Stimulated activated CD4-positive, alpha-beta T cell treated with anti-CD3 and anti-CD28 coated beads, Interleukin-15, amount 100 ng/mL, for 48 hours (primary cell): ENCODE measurements around the gene GPC5.
"Not testable (repeated sequence)": the region's sequence is repeated elsewhere in the genome, so short reads cannot be mapped to it uniquely, and the experiment has no call there.

ENCODE experiments used
- DNase-seq, 2 donors: peaks; one replicate each; pipeline ENCODE4 v3.0.0-alpha.2; 2020; ENCODE audit warnings: low read depth in 2 of 2

GPC5 gene

DNA sequence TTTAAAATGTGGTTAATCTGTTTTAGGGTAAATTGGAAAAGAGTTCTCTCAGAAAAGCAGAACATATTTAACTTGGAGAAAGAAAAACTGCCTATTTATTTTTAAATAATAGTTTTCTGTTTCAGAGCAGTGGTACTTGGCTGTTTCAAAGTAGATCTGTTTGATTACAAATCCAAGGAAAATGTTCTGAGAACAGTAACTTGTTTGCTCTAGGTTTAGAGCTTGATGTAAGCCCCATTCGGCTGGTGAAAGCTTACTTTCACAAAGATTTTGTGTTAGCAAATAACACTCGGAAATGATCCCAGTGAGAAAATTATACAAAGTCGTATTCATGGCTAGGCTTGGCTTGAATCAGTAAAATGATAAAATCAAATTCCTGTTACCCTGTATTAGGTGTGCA is 1432.4 kb downstream of the GPC5 start:
- no peak for DNase-seq

DNA sequence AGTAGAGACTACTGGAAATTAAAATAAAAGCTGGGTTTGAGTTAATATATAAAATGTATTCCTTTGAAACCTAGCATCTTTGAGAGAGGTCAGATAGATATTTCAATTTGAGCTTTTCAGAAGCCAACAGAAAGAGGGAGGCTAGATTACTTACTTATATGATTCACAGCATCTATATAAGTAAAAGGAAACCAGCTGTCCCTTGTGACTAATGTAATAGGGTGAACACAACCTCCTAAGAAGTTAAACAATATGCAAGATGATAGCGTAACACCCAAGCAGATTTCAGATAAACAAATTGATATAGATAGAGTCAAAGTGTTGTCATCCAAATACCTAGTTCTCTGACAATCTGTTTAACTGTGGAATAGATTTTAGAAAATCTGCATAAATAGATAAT is 1434.7 kb downstream of the GPC5 start:
- DNase-seq: no peak

DNA sequence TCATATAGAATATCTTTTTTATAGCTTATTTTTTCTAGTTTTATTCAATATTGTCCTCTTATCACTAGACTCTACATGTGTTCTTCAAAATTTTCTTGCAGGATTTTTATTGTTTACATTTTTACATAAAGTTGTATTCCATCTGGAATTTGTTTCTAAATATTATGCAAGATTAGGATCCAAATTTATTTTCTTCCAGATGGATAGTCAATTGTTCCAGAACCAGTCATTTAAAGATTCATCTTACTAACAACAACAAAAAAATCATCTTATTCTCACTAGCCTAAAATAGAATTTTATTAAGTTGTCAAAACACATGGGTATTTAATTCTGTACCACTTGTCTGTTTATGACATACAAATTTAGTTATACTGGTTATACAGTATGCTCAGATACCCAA is 1437.8 kb downstream of the GPC5 start:
- DNase-seq: no peak

DNA sequence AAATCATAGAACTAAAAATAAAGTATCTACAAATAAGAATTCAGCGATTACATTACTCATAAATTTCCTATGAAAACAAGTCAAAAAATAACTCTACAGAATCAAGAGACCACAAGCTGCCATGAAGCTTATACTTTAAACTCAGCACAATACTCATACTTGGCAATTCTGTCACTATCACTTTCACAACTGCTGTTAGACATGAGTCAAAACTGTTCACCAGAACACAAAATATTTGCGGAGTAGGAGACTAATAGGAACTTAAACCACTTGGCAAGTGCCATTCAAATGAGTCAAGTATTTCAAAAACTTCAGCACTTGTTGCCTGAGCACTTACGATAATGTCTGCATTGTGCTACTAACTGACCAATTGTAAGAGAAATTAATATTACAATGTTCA is 1440.4 kb downstream of the GPC5 start:
- DNase-seq: no peak

DNA sequence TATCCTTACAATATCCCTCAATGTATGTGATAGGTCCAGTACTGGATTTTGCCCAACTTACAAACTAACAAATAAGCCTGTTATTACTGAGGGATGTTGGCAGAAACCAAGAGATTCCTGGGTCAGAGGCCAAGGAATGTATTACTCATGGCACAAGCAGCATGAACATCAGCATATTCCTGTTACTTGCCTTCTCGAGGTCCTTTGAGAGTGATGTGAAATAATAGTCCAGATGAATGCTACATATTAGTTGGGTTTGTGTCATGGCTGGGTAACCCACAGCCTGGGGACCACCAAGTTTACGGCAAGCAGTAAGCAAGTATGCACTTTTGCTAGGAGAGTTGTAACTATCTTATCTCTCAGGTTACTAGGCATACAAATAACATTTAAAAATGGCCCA is 1443.7 kb downstream of the GPC5 start:
- DNase-seq: no peak

DNA sequence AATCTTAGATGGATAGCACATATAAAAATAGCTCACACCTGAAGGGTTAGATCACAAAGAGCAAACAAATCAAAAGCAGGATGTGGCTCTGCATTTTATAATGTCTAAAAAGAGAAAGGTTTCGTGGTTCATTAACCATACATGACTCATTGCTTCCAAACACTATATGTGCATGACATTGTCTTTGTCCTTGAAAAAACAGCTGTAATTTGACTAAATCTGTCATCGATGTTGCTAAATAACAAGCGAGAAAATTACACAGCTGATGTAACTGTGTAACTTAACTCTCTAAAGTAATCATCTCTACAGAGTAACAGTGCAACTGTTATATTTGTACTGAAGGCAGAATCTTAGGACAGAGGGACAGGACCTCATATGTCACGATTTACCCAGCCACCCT is 1445.1 kb downstream of the GPC5 start:
- no peak for DNase-seq

DNA sequence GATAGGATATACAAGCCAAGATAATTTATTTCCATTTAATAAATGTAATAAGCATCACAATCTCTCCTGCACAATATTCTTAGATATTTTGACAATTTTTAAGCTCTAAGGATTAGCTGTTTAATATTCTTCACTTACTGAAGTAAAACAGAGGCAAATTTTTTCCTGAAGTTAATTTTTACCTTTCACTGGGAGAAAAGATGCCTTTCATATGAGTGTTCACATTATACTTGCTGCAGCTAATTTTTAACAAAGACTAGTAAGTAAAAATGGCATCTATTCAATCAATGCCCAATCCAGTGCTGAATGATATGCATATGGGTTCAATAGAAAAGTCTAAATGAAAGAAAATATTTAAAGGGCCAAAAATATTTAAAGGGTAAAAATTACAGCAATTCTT is 1451.0 kb downstream of the GPC5 start:
- DNase-seq: no peak

DNA sequence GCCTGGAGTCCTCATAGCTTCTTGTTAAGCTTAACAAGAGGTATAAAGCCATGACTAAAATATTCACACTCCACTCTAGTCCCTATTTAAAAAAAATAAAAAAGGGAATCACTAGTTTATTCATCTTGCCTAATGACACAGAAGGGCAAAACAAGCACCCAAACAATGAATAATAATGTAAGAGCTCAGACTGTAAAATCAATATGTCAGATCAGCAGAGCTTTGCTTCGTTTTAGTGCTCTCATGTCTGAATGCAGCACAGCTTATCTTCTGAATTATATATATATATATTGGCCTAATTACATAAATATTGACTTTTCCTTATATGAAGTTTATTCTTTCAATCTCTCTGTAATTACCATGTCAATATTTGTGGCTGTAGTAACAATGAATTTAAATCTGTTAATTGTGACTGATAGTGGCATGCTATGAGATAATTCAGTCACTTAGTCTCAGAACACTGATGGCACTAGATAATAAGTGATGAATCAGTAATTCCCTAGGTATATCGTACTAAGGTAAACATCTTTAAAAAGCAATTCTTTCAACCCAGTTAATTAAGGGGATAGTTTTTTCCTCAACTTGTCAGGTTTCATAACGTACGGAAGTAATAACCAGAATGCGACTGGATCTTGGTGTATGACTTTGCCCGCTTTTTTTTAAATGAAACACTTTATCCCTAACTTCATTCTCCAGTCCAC is 1466.3 kb downstream of the GPC5 start:
- DNase-seq: no peak

DNA sequence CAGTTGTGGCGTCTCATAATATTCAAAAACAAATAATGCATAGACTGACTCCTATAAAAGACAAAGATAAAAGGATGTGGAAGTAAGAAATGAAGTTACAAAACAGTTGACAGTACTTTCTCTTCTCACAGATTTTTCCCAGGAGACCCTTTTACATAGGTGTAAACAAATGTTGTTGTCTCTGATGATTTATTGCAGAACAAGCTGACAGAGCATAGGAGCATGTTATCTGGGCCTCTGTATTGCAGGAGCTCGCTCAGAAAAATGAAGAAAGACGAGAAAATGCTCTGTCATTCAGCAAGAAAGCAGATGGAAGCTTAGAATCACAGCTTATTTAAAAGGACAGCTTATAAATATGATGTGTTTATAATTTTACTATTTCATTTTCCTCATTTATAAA is 1474.6 kb downstream of the GPC5 start:
- DNase-seq: no peak

DNA sequence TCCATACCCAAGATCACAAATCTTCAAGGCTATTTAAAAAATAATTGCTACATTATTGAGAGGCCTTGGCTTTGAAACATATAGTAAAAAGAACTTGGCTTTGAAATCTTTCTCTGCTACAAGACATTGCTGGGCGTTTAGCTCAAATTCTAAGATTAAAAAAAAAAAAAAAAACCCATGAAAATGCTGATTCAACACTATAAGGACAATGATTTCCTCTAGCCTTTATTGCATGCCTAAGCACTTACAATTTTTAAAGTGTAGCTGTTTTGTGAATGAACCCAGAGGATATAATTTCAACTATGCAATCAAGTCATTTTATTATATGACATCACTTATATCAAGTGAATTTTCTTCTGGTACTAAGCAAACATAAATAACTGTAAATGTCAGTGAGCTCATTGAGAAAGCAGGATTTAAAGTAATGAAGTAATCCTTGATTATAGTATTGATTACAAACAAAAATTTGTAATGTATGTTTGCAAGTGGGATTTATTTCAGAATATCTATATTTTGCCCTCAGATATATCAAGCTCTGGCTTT is 1488.2 kb downstream of the GPC5 start:
- no peak for DNase-seq

DNA sequence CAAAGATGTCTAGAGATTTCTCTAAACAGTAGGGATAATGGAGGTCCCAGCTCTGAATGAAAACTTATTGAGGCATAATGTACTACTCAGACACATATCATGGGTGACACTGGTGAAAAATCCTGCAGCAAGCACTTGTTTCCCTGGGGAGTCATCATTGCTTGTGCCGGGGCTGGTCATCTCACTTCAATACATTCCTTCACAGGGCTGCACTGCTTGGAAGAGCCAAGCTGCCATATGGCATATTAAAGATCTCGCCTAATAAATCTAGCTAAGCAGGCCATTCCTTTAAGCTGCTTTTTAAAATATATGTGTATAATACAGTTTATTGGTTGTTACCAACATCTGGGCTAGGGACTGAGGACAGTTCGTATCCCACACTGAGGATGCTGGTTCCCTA is 1496.0 kb downstream of the GPC5 start:
- DNase-seq: no peak

DNA sequence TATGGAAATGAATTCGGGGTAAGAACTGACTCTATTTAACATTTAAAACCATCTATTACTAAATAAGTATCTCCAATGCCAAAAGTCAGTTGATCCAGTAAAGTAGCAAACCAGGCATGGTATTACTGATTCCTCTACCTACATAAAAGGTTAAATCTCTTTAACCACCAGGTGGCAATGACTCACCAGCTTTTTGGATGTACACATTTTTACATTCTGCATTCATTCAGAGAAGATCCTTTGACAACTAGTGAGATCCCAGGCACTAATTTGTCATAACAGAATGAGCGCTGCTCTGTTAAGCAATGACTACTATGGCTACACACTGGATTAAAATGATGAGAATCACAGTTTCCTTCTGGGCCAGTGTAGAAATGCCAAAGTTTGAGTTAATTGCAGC is 1498.4 kb downstream of the GPC5 start:
- DNase-seq: no peak

DNA sequence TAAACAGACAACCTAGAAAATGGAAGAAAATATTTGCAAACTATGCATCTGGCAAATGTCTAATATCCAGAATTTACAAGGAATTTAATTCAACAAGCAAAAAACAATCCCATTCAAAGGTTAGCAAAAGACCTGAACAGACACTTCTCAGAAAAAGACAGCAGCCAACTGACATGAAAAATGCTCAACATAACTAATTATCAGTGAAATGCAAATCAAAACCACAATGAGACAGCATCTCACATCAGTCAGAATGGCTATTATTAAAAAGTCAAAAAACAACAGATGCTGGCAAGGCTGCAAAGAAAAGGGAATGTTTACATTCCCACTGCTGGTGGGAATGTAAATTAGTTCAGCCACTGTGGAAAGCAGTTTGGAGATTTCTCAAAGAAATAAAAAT is 1500.5 kb downstream of the GPC5 start:
- DNase-seq: not testable (repeated sequence)

DNA sequence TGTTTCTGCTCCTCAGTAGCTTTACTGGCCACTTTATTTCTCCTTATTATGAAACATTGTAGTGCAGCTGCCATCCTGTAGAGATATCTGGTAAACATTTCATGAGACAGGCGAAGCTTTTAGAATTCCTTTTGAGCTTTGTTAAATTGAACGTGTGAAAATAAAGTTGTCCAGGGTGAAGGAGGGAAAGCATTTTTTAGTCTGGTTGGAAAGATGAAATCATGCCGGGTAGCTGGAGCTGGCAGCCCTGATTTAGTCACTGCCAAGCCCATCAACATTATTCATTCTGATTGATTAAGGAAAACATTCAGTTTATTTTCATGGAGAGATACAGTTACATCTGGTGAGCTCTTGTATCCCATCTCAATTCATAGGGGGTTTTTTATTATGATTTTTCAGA is 1502.0 kb downstream of the GPC5 start:
- DNase-seq: no peak

DNA sequence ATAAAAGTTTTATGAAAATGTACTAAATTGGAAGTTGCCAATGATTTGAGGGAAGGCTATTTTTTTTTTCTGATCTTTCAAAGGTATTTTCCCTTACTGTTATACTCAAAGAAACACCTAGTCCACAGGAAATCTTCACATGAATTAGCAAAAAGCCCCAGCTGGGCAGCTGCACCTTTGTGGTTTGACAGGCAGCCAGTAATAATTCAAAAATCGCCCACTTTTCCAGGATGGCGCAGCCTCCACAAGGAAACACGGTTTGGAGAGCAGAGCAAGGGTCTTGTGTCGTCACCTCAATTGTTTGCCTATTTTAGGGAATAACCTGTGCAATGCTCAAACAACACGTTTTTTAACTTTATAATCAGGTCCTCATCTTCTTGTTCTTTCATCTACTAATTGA is 1503.3 kb downstream of the GPC5 start:
- no peak for DNase-seq

DNA sequence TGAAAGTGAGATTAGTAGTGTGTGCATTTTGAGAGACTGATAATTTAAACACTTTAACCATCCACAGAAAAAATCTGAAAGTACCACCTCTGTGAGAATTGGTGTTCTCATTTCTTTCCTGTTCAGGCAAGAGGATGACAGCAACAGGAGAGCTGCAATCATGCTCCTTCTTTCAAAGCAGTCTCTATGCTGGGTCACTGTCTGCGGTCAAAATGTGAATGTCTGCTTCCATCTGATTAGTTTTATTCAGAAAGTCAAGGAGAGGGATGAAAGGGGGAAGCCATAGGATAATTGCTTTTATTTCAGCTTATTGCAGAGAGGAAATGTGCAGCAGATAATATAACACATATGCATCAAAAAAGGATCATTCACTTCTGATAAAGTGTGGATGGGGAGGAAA is 1514.2 kb downstream of the GPC5 start:
- no peak for DNase-seq

DNA sequence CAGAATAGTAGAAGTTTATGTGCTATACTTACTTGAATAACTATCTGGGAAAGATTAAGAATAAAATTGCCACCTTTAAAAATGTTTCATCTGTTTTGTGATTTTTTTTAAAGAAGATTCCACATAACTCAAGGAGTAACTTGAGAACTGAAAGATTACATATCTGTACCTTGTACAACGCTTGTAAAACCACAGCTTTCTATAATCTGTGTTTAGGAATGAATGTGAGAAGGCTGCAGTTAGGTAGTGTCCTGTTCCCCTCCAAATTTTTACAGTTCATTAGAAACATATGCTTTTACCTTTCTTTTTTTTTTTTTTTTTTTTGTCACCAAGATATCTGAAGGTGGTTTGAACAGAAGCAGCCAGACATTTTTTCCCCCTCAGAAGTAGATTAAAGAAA is 1515.4 kb downstream of the GPC5 start:
- DNase-seq: no peak
